Measurements from ENCODE around the gene SETX. TPM values are rescaled to one million over a fixed set of nuclear protein-coding genes. Genes with fewer than 3 reads are reported as not detected.
A peak's percentile ranks its signal among the peaks of the same experiment; 100 is the strongest.

Gene SETX
- total and polyA plus RNA-seq, 2 donors (not counting 1 experiment from before 2014, with no cell fraction given), result 29.2 to 105 TPM

DNA sequence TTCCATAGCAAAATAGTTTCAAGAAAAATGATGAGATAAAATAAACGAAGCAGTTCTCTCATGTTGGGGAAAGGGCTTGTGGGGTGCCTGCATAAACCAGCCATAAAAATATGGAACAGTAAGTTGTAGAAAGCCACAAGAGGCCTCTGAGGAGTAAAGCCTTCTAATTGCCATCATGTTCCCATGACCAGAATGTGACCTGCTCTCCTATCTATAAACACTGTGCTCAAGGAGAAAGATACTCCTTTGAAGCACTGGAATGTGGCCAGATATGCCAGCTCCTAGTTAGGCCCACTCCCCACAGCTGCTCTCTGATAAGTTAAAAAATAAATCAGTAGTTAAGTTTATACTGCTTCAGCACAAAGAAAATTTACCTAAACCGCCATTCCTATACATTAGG is 65.8 kb downstream of the SETX start:
- peaks cover 18 to 88% of the 10 kb centered on the region in 2 experiments for H3K36me3 ChIP-seq (replicated peaks in 1 of 2; ENCODE audit: control extremely low read depth in 1 of 2, control insufficient read depth in 1 of 2, extremely low read depth in 1 of 2, insufficient read depth in 2 of 2, low read length in 1 of 2)

DNA sequence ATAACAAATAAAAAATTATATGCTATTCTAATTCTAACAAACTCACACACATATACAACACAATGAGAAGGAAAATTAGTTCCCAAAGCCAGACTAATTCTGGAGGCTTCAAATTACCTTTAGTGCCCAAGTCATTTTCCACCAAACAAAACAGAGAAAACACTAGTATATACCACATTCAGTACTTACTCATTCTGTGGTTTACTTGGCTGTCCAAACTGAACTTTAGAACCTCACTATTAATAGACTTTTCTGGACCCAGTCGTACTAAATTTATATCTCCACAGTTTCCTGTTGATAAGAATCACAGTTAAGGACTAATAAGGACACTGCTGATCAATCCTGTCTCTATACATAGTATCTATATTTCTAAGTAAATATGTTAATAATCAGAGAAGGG is 66.4 kb downstream of the SETX start:
- Mint-ChIP-seq H3K27me3 (no peaks in the 10 kb centered on the region), H3K4me1 (peaks cover 2% of the 10 kb centered on the region), H3K9me3 (ENCODE audit: insufficient read depth) (no peaks in the 10 kb centered on the region), H3K27ac (peak overlapping the region; percentile 10), H3K4me3 (no peak overlapping the region)
- Histone ChIP-seq H3K9me3 (ENCODE audit: control extremely low read depth in 1 of 3, control insufficient read depth in 2 of 3, insufficient read depth in 1 of 3, low read length in 2 of 3) (no peaks in the 10 kb centered on the region), H2AFZ (ENCODE audit: insufficient read depth, low read depth, low read length, poor library complexity, severe bottlenecking) (no peak overlapping the region), H3K36me3 (replicated peaks in 1 of 2; ENCODE audit: control extremely low read depth in 1 of 2, control insufficient read depth in 1 of 2, extremely low read depth in 1 of 2, insufficient read depth in 2 of 2, low read length in 1 of 2) (peaks cover 24 to 89% of the 10 kb centered on the region in 2 experiments), H4K20me1 (ENCODE audit: control insufficient read depth, insufficient read depth, low read length, poor library complexity, severe bottlenecking) (peaks cover 59% of the 10 kb centered on the region), H3K27me3 (replicated peaks in 1 of 4; ENCODE audit: control extremely low read depth in 1 of 4, control insufficient read depth in 3 of 4, insufficient read depth in 4 of 4, low read length in 3 of 4) (no peaks in the 10 kb centered on the region), H3K4me3 (ENCODE audit: control extremely low read depth in 1 of 5, extremely low read depth in 1 of 5, insufficient read depth in 1 of 5, low read depth in 2 of 5, low read length in 4 of 5) (no peak overlapping the region), H3K27ac (ENCODE audit: low read length in 2 of 2) (no peak overlapping the region), H3K9ac (ENCODE audit: low read length) (no peak overlapping the region), H3K4me2 (replicated peaks; ENCODE audit: low read depth, low read length, poor library complexity, severe bottlenecking) (no peak overlapping the region), H3K4me1 (ENCODE audit: control insufficient read depth in 2 of 2, insufficient read depth in 2 of 2, low read length in 2 of 2) (no peaks in the 10 kb centered on the region), H3K79me2 (ENCODE audit: control insufficient read depth, insufficient read depth, low read length) (peaks cover 56% of the 10 kb centered on the region)
- intact Hi-C loops (cut with micrococcal nuclease), result loop anchor here (10.0 kb wide), 1 partner anchor 46 kb away; no protein-coding TSS in a partner anchor
- DNase-seq, result no peak
- TF ChIP-seq, protein P1, sequence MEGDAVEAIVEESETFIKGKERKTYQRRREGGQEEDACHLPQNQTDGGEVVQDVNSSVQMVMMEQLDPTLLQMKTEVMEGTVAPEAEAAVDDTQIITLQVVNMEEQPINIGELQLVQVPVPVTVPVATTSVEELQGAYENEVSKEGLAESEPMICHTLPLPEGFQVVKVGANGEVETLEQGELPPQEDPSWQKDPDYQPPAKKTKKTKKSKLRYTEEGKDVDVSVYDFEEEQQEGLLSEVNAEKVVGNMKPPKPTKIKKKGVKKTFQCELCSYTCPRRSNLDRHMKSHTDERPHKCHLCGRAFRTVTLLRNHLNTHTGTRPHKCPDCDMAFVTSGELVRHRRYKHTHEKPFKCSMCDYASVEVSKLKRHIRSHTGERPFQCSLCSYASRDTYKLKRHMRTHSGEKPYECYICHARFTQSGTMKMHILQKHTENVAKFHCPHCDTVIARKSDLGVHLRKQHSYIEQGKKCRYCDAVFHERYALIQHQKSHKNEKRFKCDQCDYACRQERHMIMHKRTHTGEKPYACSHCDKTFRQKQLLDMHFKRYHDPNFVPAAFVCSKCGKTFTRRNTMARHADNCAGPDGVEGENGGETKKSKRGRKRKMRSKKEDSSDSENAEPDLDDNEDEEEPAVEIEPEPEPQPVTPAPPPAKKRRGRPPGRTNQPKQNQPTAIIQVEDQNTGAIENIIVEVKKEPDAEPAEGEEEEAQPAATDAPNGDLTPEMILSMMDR (IDR thresholded peaks at IDR 0.05), result no peak
- TF ChIP-seq EZH2 (IDR thresholded peaks at IDR 0.05; ENCODE audit: borderline replicate concordance, insufficient read depth, low read depth, low read length, poor library complexity, severe bottlenecking), result no peak
- no peak for ATAC-seq (ENCODE audit: low read depth)
- ChIA-PET POLR2A (no interaction called here), CTCF (no interaction called here)
- no CpG with 5 or more reads among the region's 1 CpG for WGBS (ENCODE audit: insufficient coverage)

More for the DNA sequence above, 65.8 kb downstream of the SETX start:
- DNase-seq (no peak), ATAC-seq (ENCODE audit: low read depth) (no peak)
- H3K4me2 ChIP-seq (replicated peaks; ENCODE audit: low read depth, low read length, poor library complexity, severe bottlenecking), result no peak overlapping the region
- intact Hi-C loops (cut with micrococcal nuclease), result loop anchor here (10.0 kb wide), 1 partner anchor 46 kb away; no protein-coding TSS in a partner anchor
- no peaks in the 10 kb centered on the region for H3K27me3 Mint-ChIP-seq
- H3K4me1 Mint-ChIP-seq, result peaks cover 2% of the 10 kb centered on the region
- POLR2A ChIA-PET, result no interaction called here
- CTCF ChIA-PET, result no interaction called here
- no peaks in the 10 kb centered on the region for H3K27me3 ChIP-seq (replicated peaks in 1 of 4; ENCODE audit: control extremely low read depth in 1 of 4, control insufficient read depth in 3 of 4, insufficient read depth in 4 of 4, low read length in 3 of 4)
- no peaks in the 10 kb centered on the region for H3K4me1 ChIP-seq (ENCODE audit: control insufficient read depth in 2 of 2, insufficient read depth in 2 of 2, low read length in 2 of 2)
- no CpG with 5 or more reads among the region's 2 CpGs for WGBS (ENCODE audit: insufficient coverage)
- no peak overlapping the region for H3K4me3 Mint-ChIP-seq
- no peak overlapping the region for H3K27ac ChIP-seq (ENCODE audit: low read length in 2 of 2)
- no peak overlapping the region for H3K27ac Mint-ChIP-seq
- H3K4me3 ChIP-seq (ENCODE audit: control extremely low read depth in 1 of 5, extremely low read depth in 1 of 5, insufficient read depth in 1 of 5, low read depth in 2 of 5, low read length in 4 of 5), result no peak overlapping the region
- no peak overlapping the region for H2AFZ ChIP-seq (ENCODE audit: insufficient read depth, low read depth, low read length, poor library complexity, severe bottlenecking)
- H3K9me3 ChIP-seq (ENCODE audit: control extremely low read depth in 1 of 3, control insufficient read depth in 2 of 3, insufficient read depth in 1 of 3, low read length in 2 of 3), result no peaks in the 10 kb centered on the region
- peaks cover 55% of the 10 kb centered on the region for H4K20me1 ChIP-seq (ENCODE audit: control insufficient read depth, insufficient read depth, low read length, poor library complexity, severe bottlenecking)
- no peaks in the 10 kb centered on the region for H3K9me3 Mint-ChIP-seq (ENCODE audit: insufficient read depth)
- TF ChIP-seq, protein P1 (IDR thresholded peaks at IDR 0.05), result no peak
- TF ChIP-seq EZH2 (IDR thresholded peaks at IDR 0.05; ENCODE audit: borderline replicate concordance, insufficient read depth, low read depth, low read length, poor library complexity, severe bottlenecking), result no peak
- no peak overlapping the region for H3K9ac ChIP-seq (ENCODE audit: low read length)
- H3K79me2 ChIP-seq (ENCODE audit: control insufficient read depth, insufficient read depth, low read length), result peaks cover 57% of the 10 kb centered on the region

All from B cell (primary cell).